Measurements from ENCODE around the gene CCDC146. TPM values are rescaled to one million over a fixed set of nuclear protein-coding genes. Genes with fewer than 3 reads are reported as not detected.

The CCDC146 gene
- total RNA-seq, 1 experiment from 2014 or later, result 0.72 TPM

DNA sequence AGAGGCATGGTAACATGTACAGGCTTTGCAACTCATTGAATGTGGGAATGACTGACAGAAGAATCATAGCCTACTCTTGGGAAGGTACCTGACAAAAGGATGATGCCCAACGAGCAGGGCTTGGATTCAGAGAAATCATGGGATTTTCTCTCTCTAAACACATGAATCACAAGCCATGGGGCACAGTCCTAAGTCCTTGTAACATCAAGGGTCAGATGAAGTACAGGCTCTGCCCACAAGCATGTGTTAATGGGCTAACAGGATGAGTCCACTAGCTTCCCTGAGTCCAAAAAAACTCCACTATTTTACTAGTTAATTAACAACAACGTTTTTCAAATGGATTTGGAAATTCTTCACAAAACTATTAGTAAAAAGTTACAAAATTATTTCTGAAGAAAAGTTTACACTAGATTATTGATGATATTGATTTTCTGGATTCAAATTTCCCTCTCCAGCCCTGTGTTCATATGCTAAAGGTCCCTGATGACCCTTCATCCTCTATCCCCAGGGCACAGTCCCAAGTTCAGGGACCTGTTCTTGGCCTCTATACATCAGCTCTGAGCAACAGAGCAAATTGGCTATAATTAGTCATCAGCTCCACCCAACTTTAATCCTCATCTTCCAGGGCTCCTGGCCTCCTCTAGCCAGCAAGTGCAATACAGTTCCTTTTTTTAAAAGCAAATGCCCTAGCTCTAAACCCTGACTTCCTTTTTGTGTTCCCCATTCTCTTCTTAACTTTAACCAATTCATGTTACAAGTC, 194.0 kb downstream of the CCDC146 start:
- Histone ChIP-seq H3K18ac (ENCODE audit: insufficient read length, low read depth, low read length) (no peak overlapping the region), H3K79me1 (ENCODE audit: insufficient read depth, low read depth, low read length, poor library complexity, severe bottlenecking) (no peaks in the 10 kb centered on the region), H3K9ac (ENCODE audit: extremely low read depth, insufficient read length, low read length) (no peak overlapping the region), H2AK5ac (ENCODE audit: insufficient read length, low read length) (no peak overlapping the region), H3K4me1 (ENCODE audit: insufficient read depth, low read length) (no peaks in the 10 kb centered on the region), H3K79me2 (ENCODE audit: insufficient read depth, low read length) (no peaks in the 10 kb centered on the region), H3K4ac (ENCODE audit: low read depth, low read length) (no peak overlapping the region), H3K23ac (ENCODE audit: insufficient read length, low read depth, low read length) (no peak overlapping the region), H3K27me3 (ENCODE audit: insufficient read depth, low read length) (no peaks in the 10 kb centered on the region), H4K8ac (replicated peaks; ENCODE audit: insufficient read length, low read depth, low read length) (no peak overlapping the region), H2AFZ (ENCODE audit: low read length) (no peak overlapping the region), H3K56ac (ENCODE audit: insufficient read length, low read depth, low read length) (no peak overlapping the region), H4K5ac (ENCODE audit: insufficient read length, low read depth, low read length) (no peak overlapping the region), H3T11ph (ENCODE audit: low read length) (no peak overlapping the region), H3K14ac (ENCODE audit: insufficient read depth, low read length) (no peak overlapping the region), H3K9me3 (ENCODE audit: control insufficient read depth, low read depth, low read length) (no peaks in the 10 kb centered on the region), H2BK5ac (ENCODE audit: insufficient read length, low read length) (no peak overlapping the region), H2BK15ac (ENCODE audit: low read depth, low read length) (no peak overlapping the region), H3K4me2 (ENCODE audit: insufficient read depth, insufficient read length, low read length) (no peak overlapping the region), H2BK120ac (ENCODE audit: low read depth, low read length, poor library complexity, severe bottlenecking) (no peak overlapping the region), H3K23me2 (ENCODE audit: insufficient read length, low read depth, low read length, poor library complexity, severe bottlenecking) (no peaks in the 10 kb centered on the region), H2BK20ac (ENCODE audit: low read depth, low read length, poor library complexity, severe bottlenecking) (no peak overlapping the region), H2BK12ac (ENCODE audit: insufficient read length, low read depth, low read length) (no peak overlapping the region), H4K91ac (ENCODE audit: insufficient read length, low read depth, low read length) (no peak overlapping the region), H4K20me1 (ENCODE audit: control insufficient read depth, insufficient read depth, insufficient read length) (no peaks in the 10 kb centered on the region), H3K27ac (ENCODE audit: insufficient read length, low read depth, low read length) (no peak overlapping the region)
- no peaks in the 10 kb centered on the region for H3K36me3 Mint-ChIP-seq (ENCODE audit: insufficient read depth in 1 of 3, low read depth in 3 of 3)
- no peaks in the 10 kb centered on the region for H3K9me3 Mint-ChIP-seq
- TF ChIP-seq CTCF (conservative IDR thresholded peaks at IDR 0.05), result no peak
- DNase-seq, result no peak
- no peaks in the 10 kb centered on the region for H3K4me1 Mint-ChIP-seq
- H3K4me3 Mint-ChIP-seq, result no peak overlapping the region
- no peaks in the 10 kb centered on the region; the same call in 1 of the 2 replicates for H3K27me3 Mint-ChIP-seq (ENCODE audit: low read depth)
- WGBS (ENCODE audit: extremely low coverage, insufficient read length, low lambda C conversion rate), result no CpG with 5 or more reads among the region's 2 CpGs
- H3K27ac Mint-ChIP-seq, result no peak overlapping the region

Measured in H9 (cell line).